Right lobe of liver (tissue), 6 donors: ENCODE measurements around the gene NLGN1. TPM values are rescaled to one million over a fixed set of nuclear protein-coding genes. Genes with fewer than 3 reads are reported as not detected.
"Not testable (repeated sequence)": the region's sequence is repeated elsewhere in the genome, so short reads cannot be mapped to it uniquely, and the experiment has no call there.

Experiments
- ATAC-seq, 4 donors: fragments of 200-7000 bp; cut with Tn5 transposase; one replicate each; pipeline ENCODE4 v1.9.1; 2020; ENCODE audit warnings: mild to moderate bottlenecking in 4 of 4, moderate library complexity in 4 of 4
- DNase-seq, 3 donors: peaks; one replicate each; pipeline ENCODE4 v3.0.0-alpha.2; 2020
- H3K27ac ChIP-seq, 3 donors: fragments of 200-600 bp; one replicate each; pipeline ENCODE4 v1.8.0; 2022
- H3K27me3 ChIP-seq, 2 donors: fragments of 200-600 bp; one replicate each; pipeline ENCODE4 v1.8.0; 2022
- H3K36me3 ChIP-seq, 4 donors: fragments of 200-600 bp; sonication (generic) in 1 of 4; one replicate each; pipeline versions ENCODE4 v1.5.1 to v1.8.0; 2017 to 2022; ENCODE audit warnings: control low read depth in 1 of 4
- H3K4me1 ChIP-seq, 4 donors: fragments of 200-600 bp; sonication (generic) in 1 of 4; one replicate each; pipeline versions ENCODE4 v1.5.1 to v1.8.0; 2017 to 2022; ENCODE audit warnings: control low read depth in 1 of 4
- H3K4me3 ChIP-seq, 3 donors: fragments of 200-600 bp; one replicate each; pipeline ENCODE4 v1.8.0; 2022
- H3K9me3 ChIP-seq, 4 donors: fragments of 200-600 bp; sonication (generic) in 1 of 4; one replicate each; pipeline versions ENCODE4 v1.5.1 to v1.8.0; 2017 to 2022; ENCODE audit warnings: control low read depth in 1 of 4
- CTCF ChIP-seq, 4 donors: fragments of 200-600 bp in 3 of 4; fragments of 450-650 bp in 1 of 4; IDR thresholded peaks; one replicate each; pipeline versions ENCODE4 v1.5.1 to v1.8.0; 2016 to 2022; ENCODE audit warnings: antibody characterized with exemption in 4 of 4, mild to moderate bottlenecking in 2 of 4
- POLR2A ChIP-seq: fragments of 450-650 bp; IDR thresholded peaks from one replicate; pipeline ENCODE4 v1.6.1; 2017; ENCODE audit warnings: antibody characterized with exemption, mild to moderate bottlenecking
- WGBS: methylation state at CpG from one replicate; pipeline ENCODE4 v1.1.6; 2018; ENCODE audit warnings: low coverage, low lambda C conversion rate; ENCODE audit not compliant: insufficient coverage; ENCODE audit errors: missing lambda C conversion rate; 5-methylcytosine and 5-hydroxymethylcytosine counted together
- intact Hi-C, 2 donors: fragments of 100-400 bp; cut with DNase I; formaldehyde crosslinking; loops; one replicate each; pipeline versions ENCODE4 v1.11.2 to v1.14.1; 2022
- total RNA-seq, 6 experiments: library from RNA; depleted of rRNA in 2 of 6; stranded (reverse); fragments of >200 nt in 2 of 6; fragmentation: NEBNext Ultra II Directional in 3 of 6; extraction: Animal tissue kit (Norgen Biotek cat#: 25700) in 3 of 6; gene quantifications; one replicate each; pipeline versions ENCODE4 v1.1.0 to v1.2.4, GENCODE V29; 2016 to 2023
- donor health status: DM: no; HTN: yes; CAD: no.
- donor health status: DM: no; HTN: no; CAD: no.
- donor health status: DM: no; HTN: no; CAD: no.
- donor health status: DM: no; HTN: yes; CAD: no.
- donor health status: DM: no; HTN: yes; CAD: no.

NLGN1 gene
- total RNA-seq, 6 experiments from 2014 or later = 0.02 to 0.12 TPM; not detected in 4

DNA sequence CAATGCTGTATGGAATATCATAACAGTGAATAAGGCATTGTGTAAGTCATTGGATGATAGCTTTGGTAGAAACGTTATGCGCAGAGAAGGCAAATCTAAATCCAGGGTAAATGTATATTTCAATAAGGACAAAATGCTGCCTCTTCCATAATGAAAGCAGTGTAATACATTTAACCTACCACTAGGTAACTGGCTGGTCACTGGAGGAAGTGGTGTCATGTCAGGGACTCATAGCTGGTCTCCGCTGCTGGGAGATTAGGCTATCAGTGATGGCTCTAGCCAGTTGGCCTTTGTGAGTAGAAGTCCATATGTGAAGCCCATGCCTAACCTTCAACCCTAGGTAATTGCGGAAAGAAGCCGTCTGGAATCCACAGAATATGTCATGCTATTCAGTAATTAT is 140.9 kb downstream of the NLGN1 start:
- Histone ChIP-seq H3K4me1 (no peaks in the 10 kb centered on the region), H3K4me3 (no peak overlapping the region), H3K27ac (no peak overlapping the region), H3K36me3 (no peaks in the 10 kb centered on the region), H3K27me3 (no peaks in the 10 kb centered on the region), H3K9me3 (no peaks in the 10 kb centered on the region)
- intact Hi-C loops = no loop called here
- TF ChIP-seq POLR2A (no peak), CTCF (IDR thresholded peaks at IDR 0.05) (no peak)
- DNase-seq = no peak
- 77% methylated on average over 5 of the region's 5 CpGs for WGBS
- ATAC-seq = peak in 1 of 4 donors; percentile 16

DNA sequence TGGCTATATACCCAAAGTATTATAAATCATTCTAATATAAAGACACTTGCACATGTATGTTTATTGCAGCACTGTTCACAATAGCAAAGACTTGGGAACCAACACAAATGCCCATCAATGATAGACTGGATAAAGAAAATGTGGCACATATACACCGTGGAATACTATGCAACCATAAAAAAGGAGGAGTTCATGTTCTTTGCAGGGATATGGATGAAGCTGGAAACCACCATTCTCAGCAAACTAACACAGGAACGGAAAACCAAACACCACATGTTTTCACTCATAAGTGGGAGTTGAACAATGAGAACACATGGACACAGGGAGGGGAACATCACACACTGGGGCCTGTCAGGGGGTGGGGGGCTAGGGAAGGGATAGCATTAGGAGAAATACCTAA is 148.0 kb downstream of the NLGN1 start:
- H3K36me3 ChIP-seq, H3K27me3 ChIP-seq, H3K4me1 ChIP-seq, H3K4me3 ChIP-seq, intact Hi-C loops, H3K27ac ChIP-seq, H3K9me3 ChIP-seq, DNase-seq, ATAC-seq: not testable (repeated sequence)
- 69% methylated on average over 2 of the region's 2 CpGs for WGBS

- Histone ChIP-seq H3K4me1 (no peaks in the 10 kb centered on the region), H3K4me3 (no peak overlapping the region), H3K9me3 (no peaks in the 10 kb centered on the region), H3K36me3 (no peaks in the 10 kb centered on the region), H3K27me3 (no peaks in the 10 kb centered on the region), H3K27ac (no peak overlapping the region)
- intact Hi-C loops = no loop called here
- WGBS = 52% methylated on average over 6 of the region's 6 CpGs
- TF ChIP-seq POLR2A (no peak), CTCF (IDR thresholded peaks at IDR 0.05) (no peak)
- DNase-seq = no peak
- no peak for ATAC-seq
Observed at GRCh38 chr3:173547070-173547469, 149.5 kb downstream of the NLGN1 start.

GRCh38 chr3:173548261-173548660 is 150.7 kb downstream of the NLGN1 start:
- H3K4me1 ChIP-seq = no peaks in the 10 kb centered on the region
- WGBS = 29% methylated on average over 2 of the region's 2 CpGs
- TF ChIP-seq CTCF (IDR thresholded peaks at IDR 0.05) (no peak), POLR2A (no peak)
- peak in 1 of 4 donors; percentile 28 for ATAC-seq
- no peaks in the 10 kb centered on the region for H3K9me3 ChIP-seq
- H3K27ac ChIP-seq = no peak overlapping the region
- no peaks in the 10 kb centered on the region for H3K36me3 ChIP-seq
- H3K4me3 ChIP-seq = no peak overlapping the region
- H3K27me3 ChIP-seq = no peaks in the 10 kb centered on the region
- DNase-seq = no peak
- intact Hi-C loops = no loop called here

DNA sequence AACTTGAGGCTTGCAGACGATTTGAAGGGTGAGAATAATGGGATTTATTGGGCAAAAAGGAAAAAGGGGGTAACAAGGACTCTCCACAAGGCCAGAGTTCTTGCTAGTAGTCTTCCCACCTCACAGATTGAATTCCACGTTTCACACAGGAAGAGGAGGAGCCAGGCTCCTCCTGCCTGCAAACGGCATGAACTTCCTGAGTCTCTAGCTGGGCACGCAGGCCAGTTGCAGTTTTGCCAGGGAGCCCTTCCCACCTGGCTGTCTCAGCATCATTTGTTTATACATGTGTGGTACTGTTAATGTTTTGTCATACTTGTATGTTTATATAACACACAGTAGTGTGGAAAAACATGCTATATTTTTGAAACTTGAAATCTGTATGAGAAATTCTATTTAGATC is 155.0 kb downstream of the NLGN1 start:
- no peak for DNase-seq
- Histone ChIP-seq H3K4me3 (no peak overlapping the region), H3K27ac (no peak overlapping the region), H3K27me3 (no peaks in the 10 kb centered on the region), H3K4me1 (no peaks in the 10 kb centered on the region), H3K36me3 (no peaks in the 10 kb centered on the region), H3K9me3 (no peaks in the 10 kb centered on the region)
- intact Hi-C loops = no loop called here
- no peak for TF ChIP-seq CTCF (IDR thresholded peaks at IDR 0.05)
- no peak for TF ChIP-seq POLR2A
- ATAC-seq = no peak
- WGBS = 24% methylated on average over 4 of the region's 4 CpGs
